ENCODE measurements around the gene FAM3C. TPM values are rescaled to one million over a fixed set of nuclear protein-coding genes. Genes with fewer than 3 reads are reported as not detected.

FAM3C gene
- total and polyA plus RNA-seq, 2 experiments from 2014 or later = 33.9 to 60.3 TPM

DNA sequence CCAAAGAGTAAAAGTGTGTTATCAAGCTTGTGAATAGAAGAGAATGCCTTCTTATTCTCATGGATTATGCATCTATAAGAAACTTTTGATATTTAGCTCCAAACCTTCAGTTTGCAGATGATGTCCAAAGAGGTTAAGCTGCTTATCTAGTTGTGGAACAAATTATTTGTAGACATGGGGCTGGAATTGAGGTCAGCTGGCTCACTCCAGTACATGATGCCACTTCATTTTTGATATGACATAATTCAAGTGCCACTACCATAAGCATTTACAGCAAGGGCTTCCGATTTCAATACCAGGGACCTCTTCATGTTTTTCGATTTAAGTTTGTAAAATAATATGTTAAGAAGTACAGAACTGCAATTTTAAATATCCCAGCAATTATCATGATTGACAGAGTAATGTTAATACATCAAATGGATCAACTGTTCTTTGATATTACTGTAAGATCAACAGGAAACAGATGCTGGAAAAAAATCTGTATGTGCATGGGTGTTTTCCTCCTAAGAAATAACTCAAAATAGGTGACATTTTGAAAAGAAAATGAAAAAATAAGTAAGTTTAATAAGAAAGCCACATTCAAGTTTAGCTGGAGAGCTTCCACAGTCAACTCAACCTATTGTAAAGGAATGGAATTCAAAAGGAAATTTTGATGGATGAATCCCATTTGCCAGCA, 12.7 kb downstream of the FAM3C start:
- ATAC-seq = no peak
- no peak overlapping the region for H3K27ac Mint-ChIP-seq
- no peak overlapping the region for H3K4me3 ChIP-seq
- peaks cover 3% of the 10 kb centered on the region; the same call in 1 of the 2 replicates for H3K4me1 ChIP-seq (ENCODE audit: insufficient read depth)
- H3K36me3 Mint-ChIP-seq (ENCODE audit: low read depth) = no peaks in the 10 kb centered on the region
- H4K20me1 ChIP-seq (replicated peaks; ENCODE audit: insufficient read depth) = peaks cover 6% of the 10 kb centered on the region; the same call in 1 of the 2 replicates
- H3K27ac ChIP-seq (ENCODE audit: low read depth) = no peak overlapping the region
- TF ChIP-seq, protein P1, sequence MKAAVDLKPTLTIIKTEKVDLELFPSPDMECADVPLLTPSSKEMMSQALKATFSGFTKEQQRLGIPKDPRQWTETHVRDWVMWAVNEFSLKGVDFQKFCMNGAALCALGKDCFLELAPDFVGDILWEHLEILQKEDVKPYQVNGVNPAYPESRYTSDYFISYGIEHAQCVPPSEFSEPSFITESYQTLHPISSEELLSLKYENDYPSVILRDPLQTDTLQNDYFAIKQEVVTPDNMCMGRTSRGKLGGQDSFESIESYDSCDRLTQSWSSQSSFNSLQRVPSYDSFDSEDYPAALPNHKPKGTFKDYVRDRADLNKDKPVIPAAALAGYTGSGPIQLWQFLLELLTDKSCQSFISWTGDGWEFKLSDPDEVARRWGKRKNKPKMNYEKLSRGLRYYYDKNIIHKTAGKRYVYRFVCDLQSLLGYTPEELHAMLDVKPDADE (IDR thresholded peaks at IDR 0.05) = no peak
- peaks cover 76% of the 10 kb centered on the region for H3K79me2 ChIP-seq (replicated peaks; ENCODE audit: insufficient read depth)
- no peak for DNase-seq (ENCODE audit: low spot score)
- H3K9me3 Mint-ChIP-seq = no peaks in the 10 kb centered on the region
- no peak overlapping the region for H3K4me3 Mint-ChIP-seq
- no peak overlapping the region for H3K4me2 ChIP-seq
- H3K4me1 Mint-ChIP-seq = peaks cover 9% of the 10 kb centered on the region; the same call in 2 of the 3 replicates
- H3F3A ChIP-seq (replicated peaks; ENCODE audit: low read depth) = no peaks in the 10 kb centered on the region
- no peaks in the 10 kb centered on the region for H3K9me2 ChIP-seq (ENCODE audit: insufficient read depth)
- H3K27me3 ChIP-seq (ENCODE audit: insufficient read depth) = no peaks in the 10 kb centered on the region
- no peaks in the 10 kb centered on the region for H3K27me3 Mint-ChIP-seq (ENCODE audit: insufficient read depth, low read depth, poor library complexity)
- no peak overlapping the region for H2AFZ ChIP-seq
- peaks cover under 1% of the 10 kb centered on the region; the same call in 1 of the 2 replicates for H3K36me3 ChIP-seq (ENCODE audit: insufficient read depth)

DNA sequence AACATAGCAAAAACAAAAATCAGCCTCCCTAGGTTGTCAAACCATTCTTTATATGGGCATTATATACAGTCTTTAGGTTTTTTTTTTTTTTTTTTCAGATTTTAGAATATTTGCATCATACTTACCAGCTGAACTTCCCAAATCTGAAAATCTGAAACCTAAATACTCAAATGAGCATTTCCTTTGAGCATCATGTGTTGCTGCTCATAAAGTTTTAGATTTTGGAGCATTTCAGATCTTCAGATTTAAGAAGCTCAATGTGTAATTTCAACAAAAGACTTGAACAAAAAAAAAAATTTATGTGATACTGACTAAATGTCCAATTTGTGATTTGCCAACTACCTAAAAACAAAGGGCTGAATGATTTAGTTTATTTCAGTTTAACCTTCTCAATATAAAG, 13.6 kb downstream of the FAM3C start:
- Histone ChIP-seq H3K79me2 (replicated peaks; ENCODE audit: insufficient read depth) (peaks cover 67% of the 10 kb centered on the region), H2AFZ (no peak overlapping the region), H3K4me2 (no peak overlapping the region), H3K9me2 (ENCODE audit: insufficient read depth) (no peaks in the 10 kb centered on the region), H3K36me3 (ENCODE audit: insufficient read depth) (peaks cover 9% of the 10 kb centered on the region), H3K27me3 (ENCODE audit: insufficient read depth) (no peaks in the 10 kb centered on the region), H3F3A (replicated peaks; ENCODE audit: low read depth) (no peaks in the 10 kb centered on the region), H3K27ac (ENCODE audit: low read depth) (no peak overlapping the region), H4K20me1 (replicated peaks; ENCODE audit: insufficient read depth) (peaks cover 6% of the 10 kb centered on the region; the same call in 1 of the 2 replicates), H3K4me1 (ENCODE audit: insufficient read depth) (no peaks in the 10 kb centered on the region), H3K4me3 (no peak overlapping the region)
- ATAC-seq (no peak), DNase-seq (ENCODE audit: low spot score) (no peak)
- Mint-ChIP-seq H3K27ac (no peak overlapping the region), H3K36me3 (ENCODE audit: low read depth) (peaks cover 2% of the 10 kb centered on the region; the same call in 1 of the 3 replicates), H3K4me3 (no peak overlapping the region), H3K9me3 (no peaks in the 10 kb centered on the region), H3K4me1 (peaks cover 5% of the 10 kb centered on the region; the same call in 2 of the 3 replicates), H3K27me3 (ENCODE audit: insufficient read depth, low read depth, poor library complexity) (no peaks in the 10 kb centered on the region)
- TF ChIP-seq, protein P1 (IDR thresholded peaks at IDR 0.05) = no peak
- TF ChIP-seq, protein P2, sequence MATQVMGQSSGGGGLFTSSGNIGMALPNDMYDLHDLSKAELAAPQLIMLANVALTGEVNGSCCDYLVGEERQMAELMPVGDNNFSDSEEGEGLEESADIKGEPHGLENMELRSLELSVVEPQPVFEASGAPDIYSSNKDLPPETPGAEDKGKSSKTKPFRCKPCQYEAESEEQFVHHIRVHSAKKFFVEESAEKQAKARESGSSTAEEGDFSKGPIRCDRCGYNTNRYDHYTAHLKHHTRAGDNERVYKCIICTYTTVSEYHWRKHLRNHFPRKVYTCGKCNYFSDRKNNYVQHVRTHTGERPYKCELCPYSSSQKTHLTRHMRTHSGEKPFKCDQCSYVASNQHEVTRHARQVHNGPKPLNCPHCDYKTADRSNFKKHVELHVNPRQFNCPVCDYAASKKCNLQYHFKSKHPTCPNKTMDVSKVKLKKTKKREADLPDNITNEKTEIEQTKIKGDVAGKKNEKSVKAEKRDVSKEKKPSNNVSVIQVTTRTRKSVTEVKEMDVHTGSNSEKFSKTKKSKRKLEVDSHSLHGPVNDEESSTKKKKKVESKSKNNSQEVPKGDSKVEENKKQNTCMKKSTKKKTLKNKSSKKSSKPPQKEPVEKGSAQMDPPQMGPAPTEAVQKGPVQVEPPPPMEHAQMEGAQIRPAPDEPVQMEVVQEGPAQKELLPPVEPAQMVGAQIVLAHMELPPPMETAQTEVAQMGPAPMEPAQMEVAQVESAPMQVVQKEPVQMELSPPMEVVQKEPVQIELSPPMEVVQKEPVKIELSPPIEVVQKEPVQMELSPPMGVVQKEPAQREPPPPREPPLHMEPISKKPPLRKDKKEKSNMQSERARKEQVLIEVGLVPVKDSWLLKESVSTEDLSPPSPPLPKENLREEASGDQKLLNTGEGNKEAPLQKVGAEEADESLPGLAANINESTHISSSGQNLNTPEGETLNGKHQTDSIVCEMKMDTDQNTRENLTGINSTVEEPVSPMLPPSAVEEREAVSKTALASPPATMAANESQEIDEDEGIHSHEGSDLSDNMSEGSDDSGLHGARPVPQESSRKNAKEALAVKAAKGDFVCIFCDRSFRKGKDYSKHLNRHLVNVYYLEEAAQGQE (IDR thresholded peaks at IDR 0.05; ENCODE audit: unreplicated experiment) = no peak
- TF ChIP-seq, protein P3, sequence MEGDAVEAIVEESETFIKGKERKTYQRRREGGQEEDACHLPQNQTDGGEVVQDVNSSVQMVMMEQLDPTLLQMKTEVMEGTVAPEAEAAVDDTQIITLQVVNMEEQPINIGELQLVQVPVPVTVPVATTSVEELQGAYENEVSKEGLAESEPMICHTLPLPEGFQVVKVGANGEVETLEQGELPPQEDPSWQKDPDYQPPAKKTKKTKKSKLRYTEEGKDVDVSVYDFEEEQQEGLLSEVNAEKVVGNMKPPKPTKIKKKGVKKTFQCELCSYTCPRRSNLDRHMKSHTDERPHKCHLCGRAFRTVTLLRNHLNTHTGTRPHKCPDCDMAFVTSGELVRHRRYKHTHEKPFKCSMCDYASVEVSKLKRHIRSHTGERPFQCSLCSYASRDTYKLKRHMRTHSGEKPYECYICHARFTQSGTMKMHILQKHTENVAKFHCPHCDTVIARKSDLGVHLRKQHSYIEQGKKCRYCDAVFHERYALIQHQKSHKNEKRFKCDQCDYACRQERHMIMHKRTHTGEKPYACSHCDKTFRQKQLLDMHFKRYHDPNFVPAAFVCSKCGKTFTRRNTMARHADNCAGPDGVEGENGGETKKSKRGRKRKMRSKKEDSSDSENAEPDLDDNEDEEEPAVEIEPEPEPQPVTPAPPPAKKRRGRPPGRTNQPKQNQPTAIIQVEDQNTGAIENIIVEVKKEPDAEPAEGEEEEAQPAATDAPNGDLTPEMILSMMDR (conservative IDR thresholded peaks at IDR 0.05; ENCODE audit: low read depth in 2 of 2) = no peak
- no peak for TF ChIP-seq POLR2AphosphoS5 (IDR thresholded peaks at IDR 0.05; ENCODE audit: low read depth)
- TF ChIP-seq, protein P4, sequence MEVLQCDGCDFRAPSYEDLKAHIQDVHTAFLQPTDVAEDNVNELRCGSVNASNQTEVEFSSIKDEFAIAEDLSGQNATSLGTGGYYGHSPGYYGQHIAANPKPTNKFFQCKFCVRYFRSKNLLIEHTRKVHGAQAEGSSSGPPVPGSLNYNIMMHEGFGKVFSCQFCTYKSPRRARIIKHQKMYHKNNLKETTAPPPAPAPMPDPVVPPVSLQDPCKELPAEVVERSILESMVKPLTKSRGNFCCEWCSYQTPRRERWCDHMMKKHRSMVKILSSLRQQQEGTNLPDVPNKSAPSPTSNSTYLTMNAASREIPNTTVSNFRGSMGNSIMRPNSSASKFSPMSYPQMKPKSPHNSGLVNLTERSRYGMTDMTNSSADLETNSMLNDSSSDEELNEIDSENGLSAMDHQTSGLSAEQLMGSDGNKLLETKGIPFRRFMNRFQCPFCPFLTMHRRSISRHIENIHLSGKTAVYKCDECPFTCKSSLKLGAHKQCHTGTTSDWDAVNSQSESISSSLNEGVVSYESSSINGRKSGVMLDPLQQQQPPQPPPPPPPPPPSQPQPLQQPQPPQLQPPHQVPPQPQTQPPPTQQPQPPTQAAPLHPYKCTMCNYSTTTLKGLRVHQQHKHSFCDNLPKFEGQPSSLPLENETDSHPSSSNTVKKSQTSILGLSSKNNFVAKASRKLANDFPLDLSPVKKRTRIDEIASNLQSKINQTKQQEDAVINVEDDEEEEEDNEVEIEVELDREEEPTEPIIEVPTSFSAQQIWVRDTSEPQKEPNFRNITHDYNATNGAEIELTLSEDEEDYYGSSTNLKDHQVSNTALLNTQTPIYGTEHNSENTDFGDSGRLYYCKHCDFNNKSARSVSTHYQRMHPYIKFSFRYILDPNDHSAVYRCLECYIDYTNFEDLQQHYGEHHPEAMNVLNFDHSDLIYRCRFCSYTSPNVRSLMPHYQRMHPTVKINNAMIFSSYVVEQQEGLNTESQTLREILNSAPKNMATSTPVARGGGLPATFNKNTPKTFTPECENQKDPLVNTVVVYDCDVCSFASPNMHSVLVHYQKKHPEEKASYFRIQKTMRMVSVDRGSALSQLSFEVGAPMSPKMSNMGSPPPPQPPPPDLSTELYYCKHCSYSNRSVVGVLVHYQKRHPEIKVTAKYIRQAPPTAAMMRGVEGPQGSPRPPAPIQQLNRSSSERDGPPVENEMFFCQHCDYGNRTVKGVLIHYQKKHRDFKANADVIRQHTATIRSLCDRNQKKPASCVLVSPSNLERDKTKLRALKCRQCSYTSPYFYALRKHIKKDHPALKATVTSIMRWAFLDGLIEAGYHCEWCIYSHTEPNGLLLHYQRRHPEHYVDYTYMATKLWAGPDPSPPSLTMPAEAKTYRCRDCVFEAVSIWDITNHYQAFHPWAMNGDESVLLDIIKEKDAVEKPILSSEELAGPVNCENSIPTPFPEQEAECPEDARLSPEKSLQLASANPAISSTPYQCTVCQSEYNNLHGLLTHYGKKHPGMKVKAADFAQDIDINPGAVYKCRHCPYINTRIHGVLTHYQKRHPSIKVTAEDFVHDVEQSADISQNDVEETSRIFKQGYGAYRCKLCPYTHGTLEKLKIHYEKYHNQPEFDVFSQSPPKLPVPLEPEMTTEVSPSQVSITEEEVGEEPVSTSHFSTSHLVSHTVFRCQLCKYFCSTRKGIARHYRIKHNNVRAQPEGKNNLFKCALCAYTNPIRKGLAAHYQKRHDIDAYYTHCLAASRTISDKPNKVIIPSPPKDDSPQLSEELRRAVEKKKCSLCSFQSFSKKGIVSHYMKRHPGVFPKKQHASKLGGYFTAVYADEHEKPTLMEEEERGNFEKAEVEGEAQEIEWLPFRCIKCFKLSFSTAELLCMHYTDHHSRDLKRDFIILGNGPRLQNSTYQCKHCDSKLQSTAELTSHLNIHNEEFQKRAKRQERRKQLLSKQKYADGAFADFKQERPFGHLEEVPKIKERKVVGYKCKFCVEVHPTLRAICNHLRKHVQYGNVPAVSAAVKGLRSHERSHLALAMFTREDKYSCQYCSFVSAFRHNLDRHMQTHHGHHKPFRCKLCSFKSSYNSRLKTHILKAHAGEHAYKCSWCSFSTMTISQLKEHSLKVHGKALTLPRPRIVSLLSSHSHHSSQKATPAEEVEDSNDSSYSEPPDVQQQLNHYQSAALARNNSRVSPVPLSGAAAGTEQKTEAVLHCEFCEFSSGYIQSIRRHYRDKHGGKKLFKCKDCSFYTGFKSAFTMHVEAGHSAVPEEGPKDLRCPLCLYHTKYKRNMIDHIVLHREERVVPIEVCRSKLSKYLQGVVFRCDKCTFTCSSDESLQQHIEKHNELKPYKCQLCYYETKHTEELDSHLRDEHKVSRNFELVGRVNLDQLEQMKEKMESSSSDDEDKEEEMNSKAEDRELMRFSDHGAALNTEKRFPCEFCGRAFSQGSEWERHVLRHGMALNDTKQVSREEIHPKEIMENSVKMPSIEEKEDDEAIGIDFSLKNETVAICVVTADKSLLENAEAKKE (CRISPR knock-in tag; IDR thresholded peaks at IDR 0.05) = no peak

Data from GM23338 (cell line).